Measurements from ENCODE around the gene MMD. TPM values are rescaled to one million over a fixed set of nuclear protein-coding genes. Genes with fewer than 3 reads are reported as not detected.
A peak's percentile ranks its signal among the peaks of the same experiment; 100 is the strongest.

MMD gene
- total RNA-seq, 1 experiment from 2014 or later: 26.9 TPM

GRCh38 chr17:55356434-55357328 is 65.0 kb downstream of the MMD start:
- Histone ChIP-seq H3K27me3 (ENCODE audit: control insufficient read depth, insufficient read depth, low read length) (peaks cover 2% of the 10 kb centered on the region; the same call in 1 of the 2 replicates), H3K36me3 (ENCODE audit: control insufficient read depth, insufficient read depth, low read length) (no peaks in the 10 kb centered on the region), H3K4me1 (ENCODE audit: control insufficient read depth, insufficient read depth, low read length) (no peaks in the 10 kb centered on the region), H3K4me3 (ENCODE audit: low read depth in 2 of 2, low read length in 2 of 2) (no peak overlapping the region), H3K9me3 (ENCODE audit: control insufficient read depth, insufficient read depth, low read depth, low read length) (peaks cover 9% of the 10 kb centered on the region; the same call in 1 of the 2 replicates), H3K27ac (ENCODE audit: low read length) (no peak overlapping the region)
- DNase-seq (ENCODE audit: low read depth, low spot score) (peak; percentile 45), ATAC-seq (peak; percentile 96)
- intact Hi-C loops (cut with micrococcal nuclease; ENCODE audit: unreplicated experiment): loop anchor here (5.0 to 10.0 kb wide), 2 partner anchors 62 to 156 kb away; partner anchors contain the start of gene SMIM36
- in situ Hi-C loops (cut with HindIII; ENCODE audit: low pct_unique_long_range_greater_than_20kb, low sequenced_read_pairs): no loop called here
- BruUV-seq (replicated peaks): no TSS peak
- CTCF ChIA-PET: interaction anchor here (0.6 to 2.0 kb wide), 2 partner anchors 364 to 372 kb away, joined by 3 to 8 read pairs; no protein-coding TSS in a partner anchor
- POLR2A ChIA-PET: no interaction called here
- TF ChIP-seq TCF7L2 (IDR thresholded peaks at IDR 0.05; ENCODE audit: low read depth, low read length) (no peak), REST (IDR thresholded peaks at IDR 0.05; ENCODE audit: insufficient read depth in 1 of 2, low read depth in 2 of 2, low read length in 1 of 2) (no peak), SIN3A (IDR thresholded peaks at IDR 0.05; ENCODE audit: borderline replicate concordance, insufficient read depth, low read depth, low read length) (no peak), CTCF (IDR thresholded peaks at IDR 0.05) (peak; percentile 86)

- no TSS peak for BruUV-seq (replicated peaks)
- POLR2A ChIA-PET: interaction anchor here (0.6 kb wide), 1 partner anchor 397 kb away, joined by 9 read pairs; no protein-coding TSS in a partner anchor
- ATAC-seq (no peak), DNase-seq (ENCODE audit: low read depth, low spot score) (no peak)
- H3K4me1 ChIP-seq (ENCODE audit: control insufficient read depth, insufficient read depth, low read length): no peaks in the 10 kb centered on the region
- no peaks in the 10 kb centered on the region for H3K9me3 ChIP-seq (ENCODE audit: control insufficient read depth, insufficient read depth, low read depth, low read length)
- intact Hi-C loops (cut with micrococcal nuclease; ENCODE audit: unreplicated experiment) (loop anchor here (5.0 to 10.0 kb wide), 2 partner anchors 60 to 157 kb away; partner anchors contain the start of gene SMIM36), in situ Hi-C loops (cut with HindIII; ENCODE audit: low pct_unique_long_range_greater_than_20kb, low sequenced_read_pairs) (no loop called here)
- H3K36me3 ChIP-seq (ENCODE audit: control insufficient read depth, insufficient read depth, low read length): no peaks in the 10 kb centered on the region
- H3K27me3 ChIP-seq (ENCODE audit: control insufficient read depth, insufficient read depth, low read length): no peaks in the 10 kb centered on the region
- H3K4me3 ChIP-seq (ENCODE audit: low read depth in 2 of 2, low read length in 2 of 2): no peak overlapping the region
- no peak overlapping the region for H3K27ac ChIP-seq (ENCODE audit: low read length)
- CTCF ChIA-PET: interaction anchor here (0.6 kb wide), 1 partner anchor 159 kb away, joined by 3 read pairs; no protein-coding TSS in a partner anchor
- no peak for TF ChIP-seq REST (IDR thresholded peaks at IDR 0.05; ENCODE audit: insufficient read depth in 1 of 2, low read depth in 2 of 2, low read length in 1 of 2)
- TF ChIP-seq POLR2AphosphoS5 (IDR thresholded peaks at IDR 0.05; ENCODE audit: low read depth, low read length): no peak
- no peak for TF ChIP-seq CTCF (IDR thresholded peaks at IDR 0.05)
- no peak for TF ChIP-seq TCF7L2 (IDR thresholded peaks at IDR 0.05; ENCODE audit: low read depth, low read length)
- no peak for TF ChIP-seq SIN3A (IDR thresholded peaks at IDR 0.05; ENCODE audit: borderline replicate concordance, insufficient read depth, low read depth, low read length)
Measured at GRCh38 chr17:55354941-55355340, 66.7 kb downstream of the MMD start.
